Panc1 (cell line): ENCODE measurements around the gene DTX3. TPM values are rescaled to one million over a fixed set of nuclear protein-coding genes. Genes with fewer than 3 reads are reported as not detected.

Experiments used
- ATAC-seq: fragments of 200-7000 bp; cut with Tn5 transposase; 2 replicates; pipeline ENCODE4 v1.9.1; 2020; ENCODE audit warnings: mild to moderate bottlenecking, moderate library complexity
- BruUV-seq: library from RNA; stranded (reverse); fragments of 400-500 nt; replicated peaks from 2 replicates; lab custom pipeline; 2021; lab: Mats Ljungman, UMichigan
- CTCF ChIA-PET: fragments of 300-600 bp; sonication (Branson Sonifier 250); formaldehyde crosslinking; loops from one replicate; lab custom pipeline; 2022; ENCODE audit warnings: antibody characterized with exemption; lab: Charles Lee
- POLR2A ChIA-PET: fragments of 300-600 bp; sonication (Branson Sonifier 250); formaldehyde crosslinking; loops from one replicate; lab custom pipeline; 2022; ENCODE audit warnings: antibody characterized with exemption; lab: Charles Lee
- DNase-seq: peaks from one replicate; pipeline ENCODE4 v3.0.0-alpha.2; 2010; ENCODE audit warnings: low read depth, low spot score
- H3K27ac ChIP-seq: 2 replicates; pipeline ENCODE4 v1.5.1; 2011; ENCODE audit warnings: mild to moderate bottlenecking, low read length, inconsistent platforms
- H3K27me3 ChIP-seq: fragments of 200-500 bp; sonication (Bioruptor generic); 2 replicates; pipeline ENCODE4 v1.6.0; 2014; ENCODE audit warnings: low read length, inconsistent platforms; ENCODE audit not compliant: control insufficient read depth, insufficient read depth
- H3K36me3 ChIP-seq: fragments of 200-500 bp; sonication (Bioruptor generic); 2 replicates; pipeline ENCODE4 v1.5.1; 2014; ENCODE audit warnings: inconsistent platforms, mild to moderate bottlenecking, low read length, moderate library complexity; ENCODE audit not compliant: control insufficient read depth, insufficient read depth
- H3K4me1 ChIP-seq: 2 replicates; pipeline ENCODE4 v1.5.1; 2011; ENCODE audit warnings: inconsistent platforms, mild to moderate bottlenecking, low read length, moderate library complexity; ENCODE audit not compliant: control insufficient read depth, insufficient read depth
- H3K4me3 ChIP-seq, 2 experiments: 2 replicates each; pipeline ENCODE4 v1.5.1; 2011 to 2012; ENCODE audit warnings: low read depth in 2 of 2, low read length in 2 of 2, mild to moderate bottlenecking in 2 of 2, inconsistent platforms in 1 of 2, moderate library complexity in 1 of 2
- H3K9me3 ChIP-seq: fragments of 200-500 bp; sonication (Bioruptor generic); 2 replicates; pipeline ENCODE4 v1.5.1; 2014; ENCODE audit warnings: low read depth, mild to moderate bottlenecking, inconsistent platforms, low read length, moderate library complexity; ENCODE audit not compliant: control insufficient read depth, insufficient read depth
- CTCF ChIP-seq: fragments of 450-650 bp; IDR thresholded peaks from 2 replicates; pipeline ENCODE4 v1.5.1; 2017; ENCODE audit warnings: mild to moderate bottlenecking
- POLR2AphosphoS5 ChIP-seq: IDR thresholded peaks from 2 replicates; pipeline ENCODE4 v1.6.1; 2012; ENCODE audit warnings: mild to moderate bottlenecking, low read depth, low read length, moderate library complexity
- REST ChIP-seq, 2 experiments: IDR thresholded peaks; 2 replicates each; pipeline ENCODE4 v1.6.1; 2011 to 2012; ENCODE audit warnings: low read depth in 2 of 2, control low read depth in 1 of 2, low read length in 1 of 2, mild to moderate bottlenecking in 1 of 2, moderate library complexity in 1 of 2; ENCODE audit not compliant: insufficient read depth in 1 of 2
- SIN3A ChIP-seq: IDR thresholded peaks from 2 replicates; pipeline ENCODE4 v1.6.1; 2012; ENCODE audit warnings: low read depth, mild to moderate bottlenecking, low read length, moderate library complexity, borderline replicate concordance; ENCODE audit not compliant: insufficient read depth
- TCF7L2 ChIP-seq: IDR thresholded peaks from 2 replicates; pipeline ENCODE4 v1.6.1; 2011; ENCODE audit warnings: mild to moderate bottlenecking, low read depth, low read length, inconsistent platforms
- in situ Hi-C: cut with HindIII; loops from 2 replicates; pipeline ENCODE4 v1.10.0; 2016; ENCODE audit warnings: low sequenced_read_pairs, low pct_unique_long_range_greater_than_20kb
- intact Hi-C: fragments of 100-400 bp; cut with micrococcal nuclease; formaldehyde crosslinking; loops from one replicate; pipeline ENCODE4 v1.10.0; 2022; ENCODE audit not compliant: unreplicated experiment
- total RNA-seq: library from RNA; stranded (reverse); gene quantifications from one replicate; pipeline ENCODE4 v1.2.1, GENCODE V29; 2021; ENCODE audit not compliant: unreplicated experiment

The DTX3 gene
- total RNA-seq, 1 experiment from 2014 or later, result 37.8 TPM

- in situ Hi-C loops, result no loop called here
- ATAC-seq (no peak), DNase-seq (no peak)
- no TSS peak for BruUV-seq
- POLR2A ChIA-PET, result no interaction called here
- intact Hi-C loops, result no loop called here
- no peak for TF ChIP-seq CTCF
- no peak for TF ChIP-seq TCF7L2
- TF ChIP-seq POLR2AphosphoS5, result no peak
- TF ChIP-seq REST (IDR thresholded peaks at IDR 0.05; ENCODE audit: insufficient read depth in 1 of 2, low read depth in 2 of 2, low read length in 1 of 2), result no peak
- no peak for TF ChIP-seq SIN3A
- H3K9me3 ChIP-seq, result no peaks in the 10 kb centered on the region
- CTCF ChIA-PET, result interaction anchor here (0.6 to 1.3 kb wide), 3 partner anchors 30 to 101 kb away, joined by 3 to 6 read pairs (median 4); no protein-coding TSS in a partner anchor
- no peaks in the 10 kb centered on the region for H3K27me3 ChIP-seq
- no peak overlapping the region for H3K4me3 ChIP-seq
- peaks cover 13% of the 10 kb centered on the region for H3K4me1 ChIP-seq
- no peak overlapping the region for H3K27ac ChIP-seq
- no peaks in the 10 kb centered on the region; the same call in 1 of the 2 replicates for H3K36me3 ChIP-seq
Measured at GRCh38 chr12:57625261-57626032, 20.8 kb downstream of the DTX3 start.

- no peak for TF ChIP-seq SIN3A
- TF ChIP-seq POLR2AphosphoS5, result no peak
- no peak for TF ChIP-seq REST (IDR thresholded peaks at IDR 0.05; ENCODE audit: insufficient read depth in 1 of 2, low read depth in 2 of 2, low read length in 1 of 2)
- TF ChIP-seq CTCF, result no peak
- no peak for TF ChIP-seq TCF7L2
- DNase-seq (no peak), ATAC-seq (no peak)
- peaks cover 10% of the 10 kb centered on the region for H3K4me1 ChIP-seq
- ChIA-PET CTCF (interaction anchor here (0.9 to 1.3 kb wide), 2 partner anchors 43 to 100 kb away, joined by 4 to 6 read pairs; no protein-coding TSS in a partner anchor), POLR2A (no interaction called here)
- in situ Hi-C loops, result no loop called here
- H3K27ac ChIP-seq, result no peak overlapping the region
- no peak overlapping the region for H3K4me3 ChIP-seq
- intact Hi-C loops, result no loop called here
- BruUV-seq, result no TSS peak
- no peaks in the 10 kb centered on the region for H3K9me3 ChIP-seq
- H3K27me3 ChIP-seq, result no peaks in the 10 kb centered on the region
- no peaks in the 10 kb centered on the region; the same call in 1 of the 2 replicates for H3K36me3 ChIP-seq
Measured at GRCh38 chr12:57626111-57626920, 21.7 kb downstream of the DTX3 start.
